Fibroblast of skin of back (primary cell): ENCODE results near the gene GARNL3.
A peak's percentile ranks its signal among the peaks of the same experiment; 100 is the strongest.

Experiments
- DNase-seq: peaks from one replicate; pipeline ENCODE4 v3.0.0-alpha.2; 2013

GARNL3 gene

GRCh38 chr9:127233550-127233949, 31.0 kb upstream of the GARNL3 start:
- no peak for DNase-seq

GRCh38 chr9:127233989-127234388, 30.6 kb upstream of the GARNL3 start:
- DNase-seq: no peak

GRCh38 chr9:127237801-127238200, 26.8 kb upstream of the GARNL3 start:
- DNase-seq: no peak

GRCh38 chr9:127241354-127241753, 23.2 kb upstream of the GARNL3 start:
- no peak for DNase-seq

GRCh38 chr9:127244609-127245601, 19.7 kb upstream of the GARNL3 start:
- DNase-seq: peak; percentile 94

- DNase-seq: no peak
Observed at GRCh38 chr9:127245637-127246164, 18.9 kb upstream of the GARNL3 start.

- no peak for DNase-seq
Observed at GRCh38 chr9:127248241-127248640, 16.3 kb upstream of the GARNL3 start.

- DNase-seq: no peak
Observed at GRCh38 chr9:127249877-127250276, 14.7 kb upstream of the GARNL3 start.

- no peak for DNase-seq
Observed at GRCh38 chr9:127250896-127251391, 13.6 kb upstream of the GARNL3 start.

- no peak for DNase-seq
Observed at GRCh38 chr9:127252410-127253318, 11.9 kb upstream of the GARNL3 start.

- no peak for DNase-seq
Observed at GRCh38 chr9:127253446-127253845, 11.1 kb upstream of the GARNL3 start.

GRCh38 chr9:127255692-127256091, 8.9 kb upstream of the GARNL3 start:
- DNase-seq: no peak

- DNase-seq: no peak
Observed at GRCh38 chr9:127256324-127256723, 8.2 kb upstream of the GARNL3 start.

GRCh38 chr9:127258606-127259471, 5.7 kb upstream of the GARNL3 start:
- DNase-seq: no peak

GRCh38 chr9:127262602-127263001, 2.0 kb upstream of the GARNL3 start:
- no peak for DNase-seq

- no peak for DNase-seq
Observed at GRCh38 chr9:127263237-127263636, 1.3 kb upstream of the GARNL3 start.

- no peak for DNase-seq
Observed at GRCh38 chr9:127263664-127264063, 910 bp upstream of the GARNL3 start.

- DNase-seq: no peak
Observed at GRCh38 chr9:127267793-127268525, 3.4 kb downstream of the GARNL3 start.

- DNase-seq: no peak
Observed at GRCh38 chr9:127269449-127269848, 4.9 kb downstream of the GARNL3 start.

GRCh38 chr9:127273326-127273725, 8.8 kb downstream of the GARNL3 start:
- peak; percentile 15 for DNase-seq

- DNase-seq: no peak
Observed at GRCh38 chr9:127277099-127277498, 12.5 kb downstream of the GARNL3 start.
